ENCODE measurements around the gene PRPH. TPM values are rescaled to one million over a fixed set of nuclear protein-coding genes. Genes with fewer than 3 reads are reported as not detected.

The PRPH gene
- total RNA-seq, 4 donors from 2014 or later, result 1.1 to 1.5 TPM; not detected in 2

- peaks cover 29% of the 10 kb centered on the region for H3K27me3 ChIP-seq
- peak overlapping the region; percentile 10 for H3K27ac ChIP-seq
- DNase-seq (ENCODE audit: low spot score in 2 of 2), result no peak
- H3K4me3 ChIP-seq, result no peak overlapping the region
- H3K36me3 ChIP-seq, result no peaks in the 10 kb centered on the region
- peaks cover 49% of the 10 kb centered on the region for H3K4me1 ChIP-seq
- 33% methylated on average over 7 of the region's 7 CpGs for WGBS
- no peak for TF ChIP-seq POLR2AphosphoS5 (IDR thresholded peaks at IDR 0.05)
- no peak for TF ChIP-seq POLR2A (IDR thresholded peaks at IDR 0.05)
- no peak for TF ChIP-seq EP300 (IDR thresholded peaks at IDR 0.05)
- no peak for TF ChIP-seq CTCF (IDR thresholded peaks at IDR 0.05)
- no peaks in the 10 kb centered on the region for H3K9me3 ChIP-seq
Observed at GRCh38 chr12:49292729-49293055, 2.3 kb upstream of the PRPH start.

- H3K36me3 ChIP-seq, result no peaks in the 10 kb centered on the region
- TF ChIP-seq POLR2AphosphoS5 (IDR thresholded peaks at IDR 0.05) (no peak), CTCF (IDR thresholded peaks at IDR 0.05) (no peak), POLR2A (IDR thresholded peaks at IDR 0.05) (no peak), EP300 (IDR thresholded peaks at IDR 0.05) (no peak)
- H3K27ac ChIP-seq, result peak overlapping the region; percentile 10
- H3K27me3 ChIP-seq, result peaks cover 35% of the 10 kb centered on the region
- H3K4me3 ChIP-seq, result peak overlapping the region; percentile 1
- no peaks in the 10 kb centered on the region for H3K9me3 ChIP-seq
- peak in 1 of 2 donors; percentile 66 for DNase-seq (ENCODE audit: low spot score in 2 of 2)
- WGBS, result 45% methylated on average over 7 of the region's 18 CpGs
- H3K4me1 ChIP-seq, result peaks cover 50% of the 10 kb centered on the region
Observed at GRCh38 chr12:49293056-49293956, 1.6 kb upstream of the PRPH start.

GRCh38 chr12:49294086-49294803 lies 702 bp upstream of the PRPH start:
- Histone ChIP-seq H3K27me3 (peaks cover 45% of the 10 kb centered on the region), H3K36me3 (no peaks in the 10 kb centered on the region), H3K4me3 (no peak overlapping the region), H3K9me3 (no peaks in the 10 kb centered on the region), H3K27ac (no peak overlapping the region), H3K4me1 (peaks cover 43% of the 10 kb centered on the region)
- TF ChIP-seq EP300 (IDR thresholded peaks at IDR 0.05) (no peak), CTCF (IDR thresholded peaks at IDR 0.05) (no peak), POLR2AphosphoS5 (IDR thresholded peaks at IDR 0.05) (no peak), POLR2A (IDR thresholded peaks at IDR 0.05) (no peak)
- WGBS, result 87% methylated on average over 6 of the region's 8 CpGs
- DNase-seq (ENCODE audit: low spot score in 2 of 2), result no peak

GRCh38 chr12:49294804-49295081 lies 204 bp upstream of the PRPH start:
- Histone ChIP-seq H3K36me3 (no peaks in the 10 kb centered on the region), H3K27ac (no peak overlapping the region), H3K27me3 (peaks cover 49% of the 10 kb centered on the region), H3K4me3 (no peak overlapping the region), H3K9me3 (no peaks in the 10 kb centered on the region), H3K4me1 (peaks cover 43% of the 10 kb centered on the region)
- TF ChIP-seq EP300 (IDR thresholded peaks at IDR 0.05) (no peak), CTCF (IDR thresholded peaks at IDR 0.05) (no peak), POLR2A (IDR thresholded peaks at IDR 0.05) (no peak), POLR2AphosphoS5 (IDR thresholded peaks at IDR 0.05) (no peak)
- no peak for DNase-seq (ENCODE audit: low spot score in 2 of 2)
- 82% methylated on average over 4 of the region's 5 CpGs for WGBS

Measured in suprapubic skin (tissue), 4 donors.